Right lobe of liver (tissue), 6 donors: ENCODE data around the gene FKBP10. TPM values are rescaled to one million over a fixed set of nuclear protein-coding genes. Genes with fewer than 3 reads are reported as not detected.

Source experiments
- ATAC-seq, 4 donors: fragments of 200-7000 bp; cut with Tn5 transposase; one replicate each; pipeline ENCODE4 v1.9.1; 2020; ENCODE audit warnings: mild to moderate bottlenecking in 4 of 4, moderate library complexity in 4 of 4
- DNase-seq, 3 donors: peaks; one replicate each; pipeline ENCODE4 v3.0.0-alpha.2; 2020
- H3K27ac ChIP-seq, 3 donors: fragments of 200-600 bp; one replicate each; pipeline ENCODE4 v1.8.0; 2022
- H3K27me3 ChIP-seq, 2 donors: fragments of 200-600 bp; one replicate each; pipeline ENCODE4 v1.8.0; 2022
- H3K36me3 ChIP-seq, 4 donors: fragments of 200-600 bp; sonication (generic) in 1 of 4; one replicate each; pipeline versions ENCODE4 v1.5.1 to v1.8.0; 2017 to 2022; ENCODE audit warnings: control low read depth in 1 of 4
- H3K4me1 ChIP-seq, 4 donors: fragments of 200-600 bp; sonication (generic) in 1 of 4; one replicate each; pipeline versions ENCODE4 v1.5.1 to v1.8.0; 2017 to 2022; ENCODE audit warnings: control low read depth in 1 of 4
- H3K4me3 ChIP-seq, 3 donors: fragments of 200-600 bp; one replicate each; pipeline ENCODE4 v1.8.0; 2022
- H3K9me3 ChIP-seq, 4 donors: fragments of 200-600 bp; sonication (generic) in 1 of 4; one replicate each; pipeline versions ENCODE4 v1.5.1 to v1.8.0; 2017 to 2022; ENCODE audit warnings: control low read depth in 1 of 4
- CTCF ChIP-seq, 4 donors: fragments of 200-600 bp in 3 of 4; fragments of 450-650 bp in 1 of 4; IDR thresholded peaks; one replicate each; pipeline versions ENCODE4 v1.5.1 to v1.8.0; 2016 to 2022; ENCODE audit warnings: antibody characterized with exemption in 4 of 4, mild to moderate bottlenecking in 2 of 4
- POLR2A ChIP-seq: fragments of 450-650 bp; IDR thresholded peaks from one replicate; pipeline ENCODE4 v1.6.1; 2017; ENCODE audit warnings: antibody characterized with exemption, mild to moderate bottlenecking
- WGBS: methylation state at CpG from one replicate; pipeline ENCODE4 v1.1.6; 2018; ENCODE audit warnings: low coverage, low lambda C conversion rate; ENCODE audit not compliant: insufficient coverage; ENCODE audit errors: missing lambda C conversion rate; 5-methylcytosine and 5-hydroxymethylcytosine counted together
- intact Hi-C, 2 donors: fragments of 100-400 bp; cut with DNase I; formaldehyde crosslinking; loops; one replicate each; pipeline versions ENCODE4 v1.11.2 to v1.14.1; 2022
- total RNA-seq, 6 experiments: library from RNA; depleted of rRNA in 2 of 6; stranded (reverse); fragments of >200 nt in 2 of 6; fragmentation: NEBNext Ultra II Directional in 3 of 6; extraction: Animal tissue kit (Norgen Biotek cat#: 25700) in 3 of 6; gene quantifications; one replicate each; pipeline versions ENCODE4 v1.1.0 to v1.2.4, GENCODE V29; 2016 to 2023
- donor health status: DM: no; HTN: yes; CAD: no.
- donor health status: DM: no; HTN: no; CAD: no.
- donor health status: DM: no; HTN: no; CAD: no.
- donor health status: DM: no; HTN: yes; CAD: no.
- donor health status: DM: no; HTN: yes; CAD: no.

FKBP10 gene
- total RNA-seq, 6 experiments from 2014 or later: 2.4 to 5.1 (median 4.0) TPM

GRCh38 chr17:41785091-41785858 is 27.5 kb upstream of the FKBP10 start:
- WGBS: 8% methylated on average over 10 of the region's 13 CpGs
- ATAC-seq: peak in 1 of 4 donors; percentile 4
- peaks cover 0 to 37% (median 10%) of the 10 kb centered on the region in 4 donors for H3K4me1 ChIP-seq
- intact Hi-C loops: no loop called here
- peak overlapping the region; percentile 91 to 95 (median 95) for H3K27ac ChIP-seq
- no peaks in the 10 kb centered on the region for H3K9me3 ChIP-seq
- TF ChIP-seq POLR2A (no peak), CTCF (IDR thresholded peaks at IDR 0.05) (no peak)
- DNase-seq: peak in 1 of 3 donors; percentile 52
- no peaks in the 10 kb centered on the region for H3K36me3 ChIP-seq
- H3K27me3 ChIP-seq: no peaks in the 10 kb centered on the region
- H3K4me3 ChIP-seq: peak overlapping the region; percentile 71 to 85 (median 80)

- intact Hi-C loops: no loop called here
- ATAC-seq (peak; percentile 2 to 16 (median 6)), DNase-seq (peak in 2 of 3 donors; percentile 57 to 75)
- TF ChIP-seq POLR2A (no peak), CTCF (IDR thresholded peaks at IDR 0.05) (no peak)
- Histone ChIP-seq H3K36me3 (no peaks in the 10 kb centered on the region), H3K27ac (peak overlapping the region; percentile 91 to 95 (median 95)), H3K27me3 (no peaks in the 10 kb centered on the region), H3K4me3 (peak overlapping the region; percentile 71 to 85 (median 80)), H3K4me1 (peaks cover 0 to 37% (median 10%) of the 10 kb centered on the region in 4 donors), H3K9me3 (no peaks in the 10 kb centered on the region)
- 2% methylated on average over 6 of the region's 22 CpGs for WGBS
Measured at GRCh38 chr17:41785859-41786226, 27.0 kb upstream of the FKBP10 start.

GRCh38 chr17:41786227-41787020 is 26.4 kb upstream of the FKBP10 start, which contains the start of gene JUP:
Gene JUP, minus strand, starts transcription at chr17:41786711. Its CDS starts 14,857 bp downstream, at chr17:41771854.
- intact Hi-C loops: no loop called here
- no peaks in the 10 kb centered on the region for H3K9me3 ChIP-seq
- peak within 1 kb of the TSS; percentile 71 to 85 (median 80) for H3K4me3 ChIP-seq
- H3K27me3 ChIP-seq: no peaks in the 10 kb centered on the region
- peaks cover 0 to 34% (median 10%) of the 10 kb centered on the region in 4 donors for H3K4me1 ChIP-seq
- ATAC-seq (peak; percentile 94 to 98 (median 96)), DNase-seq (peak; percentile 100)
- peak within 1 kb of the TSS; percentile 91 to 95 (median 95) for H3K27ac ChIP-seq
- under 1% methylated on average over 13 of the region's 79 CpGs for WGBS
- no peaks in the 10 kb centered on the region for H3K36me3 ChIP-seq
- TF ChIP-seq POLR2A (peak; percentile 99), CTCF (IDR thresholded peaks at IDR 0.05) (peak; percentile 81 to 86 (median 85))

- H3K36me3 ChIP-seq: no peaks in the 10 kb centered on the region
- no peaks in the 10 kb centered on the region for H3K27me3 ChIP-seq
- ATAC-seq (no peak), DNase-seq (no peak)
- WGBS: 18% methylated on average over 4 of the region's 4 CpGs
- no peak overlapping the region for H3K4me3 ChIP-seq
- no peak overlapping the region for H3K27ac ChIP-seq
- no peaks in the 10 kb centered on the region for H3K9me3 ChIP-seq
- H3K4me1 ChIP-seq: peaks cover 0 to 31% (median 10%) of the 10 kb centered on the region in 4 donors
- intact Hi-C loops: no loop called here
- TF ChIP-seq CTCF (IDR thresholded peaks at IDR 0.05): no peak
- no peak for TF ChIP-seq POLR2A
Measured at GRCh38 chr17:41787021-41787418, 25.8 kb upstream of the FKBP10 start.
